ENCODE data around the gene LTA.
"Not testable (repeated sequence)": the region's sequence is repeated elsewhere in the genome, so short reads cannot be mapped to it uniquely, and the experiment has no call there.

Gene LTA

GRCh38 chr6:31590691-31591090 lies 18.6 kb downstream of the LTA start:
- DNase-seq = not testable (repeated sequence)

GRCh38 chr6:31592396-31592771 lies 20.3 kb downstream of the LTA start:
- DNase-seq = no peak

GRCh38 chr6:31597006-31597405 lies 24.9 kb downstream of the LTA start:
- DNase-seq = no peak

- DNase-seq = no peak
These were observed 35.2 kb downstream of the LTA start for GRCh38 chr6:31607317-31607716.

- no peak for DNase-seq
These were observed 37.7 kb downstream of the LTA start for GRCh38 chr6:31609519-31610406.

GRCh38 chr6:31610968-31611367 lies 38.9 kb downstream of the LTA start:
- no peak for DNase-seq

GRCh38 chr6:31614075-31614619 lies 42.1 kb downstream of the LTA start:
- DNase-seq = no peak

GRCh38 chr6:31614684-31615578 lies 42.8 kb downstream of the LTA start, which contains the start of gene AIF1:
Gene AIF1 (plus strand): TSS chr6:31615234. CDS start chr6:31615330, 96 bp downstream.
- no peak for DNase-seq

GRCh38 chr6:31615748-31616147 lies 43.7 kb downstream of the LTA start:
- DNase-seq = no peak

GRCh38 chr6:31617010-31617409 lies 44.9 kb downstream of the LTA start:
- DNase-seq = no peak

DNA sequence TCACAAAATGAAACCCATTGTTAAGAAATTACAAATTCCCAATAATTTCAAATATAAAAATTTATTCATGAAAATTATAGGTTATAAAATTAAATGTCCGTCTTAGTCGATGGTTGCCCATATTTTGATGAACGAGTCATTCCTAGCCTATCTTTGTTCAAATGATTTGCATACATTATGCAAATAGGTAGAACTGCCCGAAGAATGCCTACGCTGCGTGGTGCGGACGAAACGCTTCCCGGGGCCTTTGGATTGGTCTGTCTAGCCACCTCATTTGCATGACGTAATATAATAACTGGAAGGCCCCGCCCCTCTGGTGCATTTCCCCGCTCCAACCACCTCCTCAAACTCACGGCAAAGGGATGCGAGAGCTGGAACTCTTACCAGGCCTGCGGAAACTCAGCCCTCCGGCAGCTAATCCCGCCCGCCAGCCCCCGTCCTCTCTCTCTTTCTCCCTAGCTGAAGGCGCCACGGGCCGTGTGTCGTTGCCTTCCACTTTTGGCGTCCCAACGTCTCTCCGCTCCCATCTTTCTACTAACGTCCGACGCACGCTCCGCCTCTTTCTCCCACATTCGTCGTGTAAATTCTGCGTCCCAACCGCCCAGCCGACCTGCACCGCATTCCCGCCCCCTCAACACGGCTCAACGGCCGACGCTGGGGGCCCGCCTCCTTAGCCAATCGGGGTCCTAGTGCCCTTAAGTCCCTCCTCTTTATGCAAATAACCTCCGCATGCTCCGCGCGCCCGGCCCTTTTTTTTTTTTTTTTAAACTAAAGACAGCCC lies 47.9 kb downstream of the LTA start:
- peak; percentile 92 for DNase-seq

DNA sequence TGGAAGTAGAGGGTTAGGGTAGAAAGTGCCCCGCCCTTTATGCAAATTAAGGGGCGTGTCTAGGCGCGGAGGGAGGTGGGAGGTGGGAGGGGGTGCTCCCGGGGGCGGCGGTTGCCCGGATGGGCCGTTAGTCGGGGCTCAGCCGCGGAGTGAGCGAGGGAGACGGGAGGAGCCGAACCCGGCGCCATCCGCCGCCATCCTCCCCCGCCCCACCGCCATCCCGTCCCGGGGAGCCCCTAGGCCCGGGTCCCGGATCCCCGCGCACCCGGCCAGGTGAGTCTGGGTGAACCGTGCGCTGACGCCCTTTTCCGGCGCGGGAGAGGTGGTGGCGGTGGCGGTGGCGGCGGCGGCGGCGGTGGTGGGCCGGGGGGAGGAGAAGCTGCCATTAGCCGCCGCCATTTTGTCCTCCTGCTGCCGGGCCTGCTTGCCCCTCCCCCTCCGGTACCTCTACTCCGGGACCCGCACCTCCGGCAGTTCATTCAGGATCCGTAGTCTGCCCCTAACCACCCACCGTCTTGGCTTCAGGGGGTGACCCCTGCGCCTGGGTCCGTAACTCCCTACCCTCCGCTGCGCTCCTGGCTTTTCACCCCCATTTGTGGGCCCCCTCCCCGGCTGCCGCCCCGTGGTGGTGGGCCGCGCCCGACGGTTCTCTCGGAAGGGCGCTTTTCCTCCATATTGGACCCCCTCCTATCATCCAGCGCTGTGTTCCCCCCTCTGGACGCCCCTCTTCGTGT lies 48.7 kb downstream of the LTA start, which contains the start of gene PRRC2A:
TSS of gene PRRC2A (plus strand) at position 130 of the 734 bp plus-strand sequence. CDS start 2,075 bp downstream, outside the sequence.
- DNase-seq = no peak

- DNase-seq = no peak
These were observed 49.3 kb downstream of the LTA start for GRCh38 chr6:31621320-31621939.

GRCh38 chr6:31621991-31622390 lies 49.9 kb downstream of the LTA start:
- no peak for DNase-seq

- no peak for DNase-seq
These were observed 50.6 kb downstream of the LTA start for GRCh38 chr6:31622684-31623091.
